WTC11 (cell line): ENCODE measurements around the gene AOAH. TPM values are rescaled to one million over a fixed set of nuclear protein-coding genes. Genes with fewer than 3 reads are reported as not detected.

Experiments used
- ATAC-seq: fragments of 200-7000 bp; cut with Tn5 transposase; 2 replicates; pipeline ENCODE4 v1.10.0; 2021; ENCODE audit warnings: mild to moderate bottlenecking, moderate library complexity
- CTCF ChIA-PET: fragments of 300-600 bp; sonication (Branson Sonifier 250); formaldehyde crosslinking; loops from one replicate; lab custom pipeline; 2021; ENCODE audit warnings: antibody characterized with exemption; lab: Charles Lee
- POLR2A ChIA-PET: fragments of 350-600 bp; sonication (Branson Sonifier 250); formaldehyde crosslinking; loops from one replicate; lab custom pipeline; 2021; ENCODE audit warnings: antibody characterized with exemption; lab: Charles Lee
- DNase-seq: peaks from one replicate; pipeline ENCODE4 v3.0.0; 2021; ENCODE audit warnings: low spot score
- H3K27ac Mint-ChIP-seq: 2 replicates; pipeline ENCODE4 v1.8.0; 2021; ENCODE audit warnings: mixed read lengths
- H3K27me3 Mint-ChIP-seq: 2 replicates; pipeline ENCODE4 v1.8.0; 2021; ENCODE audit warnings: low read depth, mild to moderate bottlenecking, moderate library complexity, mixed read lengths
- H3K36me3 Mint-ChIP-seq: 2 replicates; pipeline ENCODE4 v1.8.0; 2021; ENCODE audit warnings: mixed read lengths
- H3K4me1 Mint-ChIP-seq: 2 replicates; pipeline ENCODE4 v1.8.0; 2022; ENCODE audit warnings: mixed read lengths
- H3K4me3 Mint-ChIP-seq: 2 replicates; pipeline ENCODE4 v1.8.0; 2021; ENCODE audit warnings: mild to moderate bottlenecking, moderate library complexity, mixed read lengths
- H3K9me3 Mint-ChIP-seq: 2 replicates; pipeline ENCODE4 v1.8.0; 2021; ENCODE audit warnings: mixed read lengths
- CREB1 ChIP-seq: sonication (generic); formaldehyde crosslinking; IDR thresholded peaks from 2 replicates; pipeline ENCODE4 v1.8.0; 2023; ENCODE audit warnings: mild to moderate bottlenecking, missing genetic modification reagents
- E2F1 ChIP-seq: sonication (generic); formaldehyde crosslinking; IDR thresholded peaks from 2 replicates; pipeline ENCODE4 v1.8.0; 2022; ENCODE audit warnings: mild to moderate bottlenecking, missing genetic modification reagents
- ETV6 ChIP-seq: sonication (generic); formaldehyde crosslinking; IDR thresholded peaks from 2 replicates; pipeline ENCODE4 v1.8.1; 2022; ENCODE audit warnings: mild to moderate bottlenecking, missing genetic modification reagents
- GRHL2 ChIP-seq: fragments of 250-450 bp; sonication (Bioruptor Pico); IDR thresholded peaks from 2 replicates; pipeline ENCODE4 v1.8.0; 2022; ENCODE audit warnings: mild to moderate bottlenecking, moderate library complexity; ENCODE audit not compliant: insufficient replicate concordance, severe bottlenecking
- GTF2I ChIP-seq: fragments of 250-450 bp; sonication (Bioruptor Pico); conservative IDR thresholded peaks from 2 replicates; pipeline ENCODE4 v1.4.0; 2021; ENCODE audit warnings: mild to moderate bottlenecking
- HMGA2 ChIP-seq: fragments of 250-450 bp; sonication (Bioruptor Pico); IDR thresholded peaks from 2 replicates; pipeline ENCODE4 v1.4.0; 2021; ENCODE audit warnings: mild to moderate bottlenecking, moderate library complexity
- RELA ChIP-seq: sonication (generic); formaldehyde crosslinking; IDR thresholded peaks from 2 replicates; pipeline ENCODE4 v1.8.1; 2022; ENCODE audit warnings: missing genetic modification reagents, mild to moderate bottlenecking, borderline replicate concordance
- SMAD4 ChIP-seq: sonication (generic); formaldehyde crosslinking; IDR thresholded peaks from 2 replicates; pipeline ENCODE4 v1.8.0; 2022; ENCODE audit warnings: mild to moderate bottlenecking, missing genetic modification reagents
- SP1 ChIP-seq: sonication (generic); formaldehyde crosslinking; conservative IDR thresholded peaks from 2 replicates; pipeline ENCODE4 v1.8.1; 2022; ENCODE audit warnings: missing genetic modification reagents
- TCF7 ChIP-seq: sonication (generic); formaldehyde crosslinking; IDR thresholded peaks from 2 replicates; pipeline ENCODE4 v1.8.0; 2022; ENCODE audit warnings: mild to moderate bottlenecking, low read depth, missing genetic modification reagents, moderate library complexity
- TEAD1 ChIP-seq: sonication (generic); formaldehyde crosslinking; IDR thresholded peaks from 2 replicates; pipeline ENCODE4 v1.8.0; 2022; ENCODE audit warnings: mild to moderate bottlenecking, missing genetic modification reagents
- ZNF138 ChIP-seq: sonication (generic); formaldehyde crosslinking; conservative IDR thresholded peaks from 2 replicates; pipeline ENCODE4 v1.8.1; 2022; ENCODE audit warnings: mild to moderate bottlenecking, moderate library complexity, missing genetic modification reagents
- ZNF219 ChIP-seq: sonication (generic); formaldehyde crosslinking; IDR thresholded peaks from 2 replicates; pipeline ENCODE4 v1.8.0; 2023; ENCODE audit warnings: missing genetic modification reagents, mild to moderate bottlenecking, borderline replicate concordance
- ZNF232 ChIP-seq: sonication (generic); formaldehyde crosslinking; IDR thresholded peaks from 2 replicates; pipeline ENCODE4 v1.8.0; 2022; ENCODE audit warnings: mild to moderate bottlenecking, missing genetic modification reagents
- ZSCAN18 ChIP-seq: fragments of 250-450 bp; sonication (Bioruptor Pico); IDR thresholded peaks from 2 replicates; pipeline ENCODE4 v2.1.2; 2022; ENCODE audit warnings: mild to moderate bottlenecking, moderate library complexity
- total RNA-seq: library from RNA; stranded (reverse); gene quantifications from 3 replicates; pipeline ENCODE4 v1.2.3, GENCODE V29; 2021
- TF ChIP-seq, protein P1 (sequence below): sonication (generic); formaldehyde crosslinking; IDR thresholded peaks from 2 replicates; pipeline ENCODE4 v1.8.0; 2023; ENCODE audit warnings: missing genetic modification reagents, mild to moderate bottlenecking, borderline replicate concordance
- TF ChIP-seq, protein P2 (sequence below): sonication (generic); formaldehyde crosslinking; IDR thresholded peaks from 2 replicates; pipeline ENCODE4 v1.8.1; 2022; ENCODE audit warnings: missing genetic modification reagents, borderline replicate concordance
- TF ChIP-seq, protein P3 (sequence below): sonication (generic); formaldehyde crosslinking; IDR thresholded peaks from 2 replicates; pipeline ENCODE4 v1.8.0; 2022; ENCODE audit warnings: mild to moderate bottlenecking, missing genetic modification reagents
- TF ChIP-seq, protein P4 (sequence below): sonication (generic); formaldehyde crosslinking; IDR thresholded peaks from 2 replicates; pipeline ENCODE4 v1.8.1; 2022; ENCODE audit warnings: mild to moderate bottlenecking, missing genetic modification reagents, moderate library complexity, borderline replicate concordance

Gene AOAH
- total RNA-seq, 1 experiment from 2014 or later: 0.31 TPM

- CTCF ChIA-PET: no interaction called here
- no peak for ATAC-seq
- no peak overlapping the region for H3K4me3 Mint-ChIP-seq
- H3K4me1 Mint-ChIP-seq: peaks cover 11% of the 10 kb centered on the region
- TF ChIP-seq RELA (CRISPR knock-in tag) (no peak), GRHL2 (no peak), E2F1 (CRISPR knock-in tag) (no peak), SP1 (no peak), ZNF138 (CRISPR knock-in tag) (no peak), GTF2I (CRISPR knock-in tag) (no peak), ZNF219 (CRISPR knock-in tag) (no peak), TEAD1 (CRISPR knock-in tag) (no peak), ZSCAN18 (no peak), SMAD4 (CRISPR knock-in tag) (no peak), ETV6 (CRISPR knock-in tag) (no peak), TCF7 (no peak), HMGA2 (CRISPR knock-in tag) (no peak), ZNF232 (no peak), CREB1 (no peak)
- TF ChIP-seq, protein P1, sequence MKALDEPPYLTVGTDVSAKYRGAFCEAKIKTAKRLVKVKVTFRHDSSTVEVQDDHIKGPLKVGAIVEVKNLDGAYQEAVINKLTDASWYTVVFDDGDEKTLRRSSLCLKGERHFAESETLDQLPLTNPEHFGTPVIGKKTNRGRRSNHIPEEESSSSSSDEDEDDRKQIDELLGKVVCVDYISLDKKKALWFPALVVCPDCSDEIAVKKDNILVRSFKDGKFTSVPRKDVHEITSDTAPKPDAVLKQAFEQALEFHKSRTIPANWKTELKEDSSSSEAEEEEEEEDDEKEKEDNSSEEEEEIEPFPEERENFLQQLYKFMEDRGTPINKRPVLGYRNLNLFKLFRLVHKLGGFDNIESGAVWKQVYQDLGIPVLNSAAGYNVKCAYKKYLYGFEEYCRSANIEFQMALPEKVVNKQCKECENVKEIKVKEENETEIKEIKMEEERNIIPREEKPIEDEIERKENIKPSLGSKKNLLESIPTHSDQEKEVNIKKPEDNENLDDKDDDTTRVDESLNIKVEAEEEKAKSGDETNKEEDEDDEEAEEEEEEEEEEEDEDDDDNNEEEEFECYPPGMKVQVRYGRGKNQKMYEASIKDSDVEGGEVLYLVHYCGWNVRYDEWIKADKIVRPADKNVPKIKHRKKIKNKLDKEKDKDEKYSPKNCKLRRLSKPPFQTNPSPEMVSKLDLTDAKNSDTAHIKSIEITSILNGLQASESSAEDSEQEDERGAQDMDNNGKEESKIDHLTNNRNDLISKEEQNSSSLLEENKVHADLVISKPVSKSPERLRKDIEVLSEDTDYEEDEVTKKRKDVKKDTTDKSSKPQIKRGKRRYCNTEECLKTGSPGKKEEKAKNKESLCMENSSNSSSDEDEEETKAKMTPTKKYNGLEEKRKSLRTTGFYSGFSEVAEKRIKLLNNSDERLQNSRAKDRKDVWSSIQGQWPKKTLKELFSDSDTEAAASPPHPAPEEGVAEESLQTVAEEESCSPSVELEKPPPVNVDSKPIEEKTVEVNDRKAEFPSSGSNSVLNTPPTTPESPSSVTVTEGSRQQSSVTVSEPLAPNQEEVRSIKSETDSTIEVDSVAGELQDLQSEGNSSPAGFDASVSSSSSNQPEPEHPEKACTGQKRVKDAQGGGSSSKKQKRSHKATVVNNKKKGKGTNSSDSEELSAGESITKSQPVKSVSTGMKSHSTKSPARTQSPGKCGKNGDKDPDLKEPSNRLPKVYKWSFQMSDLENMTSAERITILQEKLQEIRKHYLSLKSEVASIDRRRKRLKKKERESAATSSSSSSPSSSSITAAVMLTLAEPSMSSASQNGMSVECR (CRISPR knock-in tag): no peak
- TF ChIP-seq, protein P2, sequence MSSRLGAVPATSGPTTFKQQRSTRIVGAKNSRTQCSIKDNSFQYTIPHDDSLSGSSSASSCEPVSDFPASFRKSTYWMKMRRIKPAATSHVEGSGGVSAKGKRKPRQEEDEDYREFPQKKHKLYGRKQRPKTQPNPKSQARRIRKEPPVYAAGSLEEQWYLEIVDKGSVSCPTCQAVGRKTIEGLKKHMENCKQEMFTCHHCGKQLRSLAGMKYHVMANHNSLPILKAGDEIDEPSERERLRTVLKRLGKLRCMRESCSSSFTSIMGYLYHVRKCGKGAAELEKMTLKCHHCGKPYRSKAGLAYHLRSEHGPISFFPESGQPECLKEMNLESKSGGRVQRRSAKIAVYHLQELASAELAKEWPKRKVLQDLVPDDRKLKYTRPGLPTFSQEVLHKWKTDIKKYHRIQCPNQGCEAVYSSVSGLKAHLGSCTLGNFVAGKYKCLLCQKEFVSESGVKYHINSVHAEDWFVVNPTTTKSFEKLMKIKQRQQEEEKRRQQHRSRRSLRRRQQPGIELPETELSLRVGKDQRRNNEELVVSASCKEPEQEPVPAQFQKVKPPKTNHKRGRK: no peak
- TF ChIP-seq, protein P3, sequence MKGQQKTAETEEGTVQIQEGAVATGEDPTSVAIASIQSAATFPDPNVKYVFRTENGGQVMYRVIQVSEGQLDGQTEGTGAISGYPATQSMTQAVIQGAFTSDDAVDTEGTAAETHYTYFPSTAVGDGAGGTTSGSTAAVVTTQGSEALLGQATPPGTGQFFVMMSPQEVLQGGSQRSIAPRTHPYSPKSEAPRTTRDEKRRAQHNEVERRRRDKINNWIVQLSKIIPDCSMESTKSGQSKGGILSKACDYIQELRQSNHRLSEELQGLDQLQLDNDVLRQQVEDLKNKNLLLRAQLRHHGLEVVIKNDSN: no peak
- TF ChIP-seq, protein P4, sequence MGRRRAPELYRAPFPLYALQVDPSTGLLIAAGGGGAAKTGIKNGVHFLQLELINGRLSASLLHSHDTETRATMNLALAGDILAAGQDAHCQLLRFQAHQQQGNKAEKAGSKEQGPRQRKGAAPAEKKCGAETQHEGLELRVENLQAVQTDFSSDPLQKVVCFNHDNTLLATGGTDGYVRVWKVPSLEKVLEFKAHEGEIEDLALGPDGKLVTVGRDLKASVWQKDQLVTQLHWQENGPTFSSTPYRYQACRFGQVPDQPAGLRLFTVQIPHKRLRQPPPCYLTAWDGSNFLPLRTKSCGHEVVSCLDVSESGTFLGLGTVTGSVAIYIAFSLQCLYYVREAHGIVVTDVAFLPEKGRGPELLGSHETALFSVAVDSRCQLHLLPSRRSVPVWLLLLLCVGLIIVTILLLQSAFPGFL: no peak
- TF ChIP-seq, all 79 proteins: peak for 0
- H3K36me3 Mint-ChIP-seq: no peaks in the 10 kb centered on the region
- DNase-seq: no peak
- no peaks in the 10 kb centered on the region; the same call in 1 of the 2 replicates for H3K9me3 Mint-ChIP-seq
- no peak overlapping the region for H3K27ac Mint-ChIP-seq
- H3K27me3 Mint-ChIP-seq: no peaks in the 10 kb centered on the region
- POLR2A ChIA-PET: no interaction called here
Observed at GRCh38 chr7:36597090-36597773, 127.1 kb downstream of the AOAH start.
